ENCODE results near the gene TMTC2. TPM values are rescaled to one million over a fixed set of nuclear protein-coding genes. Genes with fewer than 3 reads are reported as not detected.

The TMTC2 gene
- total and polyA plus RNA-seq, 2 donors (not counting 3 experiments of a cell fraction or from before 2014, with no cell fraction given) = 4.1 to 7.8 TPM

GRCh38 chr12:83052890-83053541 lies 366.3 kb downstream of the TMTC2 start:
- no TSS peak for BruUV-seq (replicated peaks)
- H2AFZ ChIP-seq (ENCODE audit: low read depth, low read length) = no peak overlapping the region
- H3K4me1 ChIP-seq (ENCODE audit: control insufficient read depth, extremely low read depth, insufficient read depth, low read length) = no peaks in the 10 kb centered on the region
- no peaks in the 10 kb centered on the region for H3K79me2 ChIP-seq (ENCODE audit: control insufficient read depth, insufficient read depth, low read length)
- no peak overlapping the region for H3K4me3 ChIP-seq (replicated peaks in 1 of 3; ENCODE audit: insufficient read depth in 1 of 3, low read depth in 1 of 3, low read length in 3 of 3)
- no peaks in the 10 kb centered on the region for H3K27me3 ChIP-seq (ENCODE audit: control insufficient read depth in 2 of 2, insufficient read depth in 2 of 2, low read length in 2 of 2)
- no peak overlapping the region for H3K9ac ChIP-seq (replicated peaks; ENCODE audit: extremely low read depth, insufficient read depth, low read length)
- no peaks in the 10 kb centered on the region for H4K20me1 ChIP-seq (replicated peaks; ENCODE audit: control insufficient read depth, extremely low read depth, insufficient read depth, low read length)
- no peak for TF ChIP-seq POLR2AphosphoS5 (IDR thresholded peaks at IDR 0.05; ENCODE audit: insufficient read depth, low read depth, low read length)
- TF ChIP-seq JUN (IDR thresholded peaks at IDR 0.05; ENCODE audit: borderline replicate concordance, insufficient read depth, insufficient read length, low read depth) = no peak
- TF ChIP-seq, protein P1, sequence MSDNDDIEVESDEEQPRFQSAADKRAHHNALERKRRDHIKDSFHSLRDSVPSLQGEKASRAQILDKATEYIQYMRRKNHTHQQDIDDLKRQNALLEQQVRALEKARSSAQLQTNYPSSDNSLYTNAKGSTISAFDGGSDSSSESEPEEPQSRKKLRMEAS (IDR thresholded peaks at IDR 0.05; ENCODE audit: insufficient read depth, insufficient read length) = no peak
- no peak for TF ChIP-seq FOS (IDR thresholded peaks at IDR 0.05; ENCODE audit: borderline replicate concordance, insufficient read depth, low read length)
- no peak for TF ChIP-seq EZH2 (IDR thresholded peaks at IDR 0.05; ENCODE audit: borderline replicate concordance, low read depth, low read length, severe bottlenecking)
- TF ChIP-seq, protein P2, sequence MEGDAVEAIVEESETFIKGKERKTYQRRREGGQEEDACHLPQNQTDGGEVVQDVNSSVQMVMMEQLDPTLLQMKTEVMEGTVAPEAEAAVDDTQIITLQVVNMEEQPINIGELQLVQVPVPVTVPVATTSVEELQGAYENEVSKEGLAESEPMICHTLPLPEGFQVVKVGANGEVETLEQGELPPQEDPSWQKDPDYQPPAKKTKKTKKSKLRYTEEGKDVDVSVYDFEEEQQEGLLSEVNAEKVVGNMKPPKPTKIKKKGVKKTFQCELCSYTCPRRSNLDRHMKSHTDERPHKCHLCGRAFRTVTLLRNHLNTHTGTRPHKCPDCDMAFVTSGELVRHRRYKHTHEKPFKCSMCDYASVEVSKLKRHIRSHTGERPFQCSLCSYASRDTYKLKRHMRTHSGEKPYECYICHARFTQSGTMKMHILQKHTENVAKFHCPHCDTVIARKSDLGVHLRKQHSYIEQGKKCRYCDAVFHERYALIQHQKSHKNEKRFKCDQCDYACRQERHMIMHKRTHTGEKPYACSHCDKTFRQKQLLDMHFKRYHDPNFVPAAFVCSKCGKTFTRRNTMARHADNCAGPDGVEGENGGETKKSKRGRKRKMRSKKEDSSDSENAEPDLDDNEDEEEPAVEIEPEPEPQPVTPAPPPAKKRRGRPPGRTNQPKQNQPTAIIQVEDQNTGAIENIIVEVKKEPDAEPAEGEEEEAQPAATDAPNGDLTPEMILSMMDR (IDR thresholded peaks at IDR 0.05; ENCODE audit: extremely low read depth in 1 of 2, insufficient read depth in 1 of 2, low read depth in 1 of 2, low read length in 2 of 2) = no peak
- ChIA-PET CTCF (no interaction called here), POLR2A (no interaction called here)
- FAIRE-seq (no peak), DNase-seq (ENCODE audit: low read depth, low spot score) (peak; percentile 21)
- no peaks in the 10 kb centered on the region for H3K9me3 ChIP-seq (replicated peaks; ENCODE audit: control insufficient read depth, insufficient read depth, low read length)
- dilution Hi-C loops (cut with MboI; ENCODE audit: extremely low pct_ligation_motif_present, low sequenced_read_pairs) (no loop called here), intact Hi-C loops (cut with micrococcal nuclease) (no loop called here)
- no peaks in the 10 kb centered on the region for H3K36me3 ChIP-seq (ENCODE audit: control insufficient read depth in 2 of 2, extremely low read depth in 1 of 2, insufficient read depth in 2 of 2, low read length in 2 of 2)
- no peaks in the 10 kb centered on the region for H3K9me1 ChIP-seq (replicated peaks; ENCODE audit: control insufficient read depth, extremely low read depth, insufficient read depth, low read length)
- no peak overlapping the region for H3K4me2 ChIP-seq (ENCODE audit: insufficient read depth, low read length)
- no peak overlapping the region for H3K27ac ChIP-seq (ENCODE audit: insufficient read depth, low read depth, low read length)
